ENCODE results near the gene TRMT6. TPM values are rescaled to one million over a fixed set of nuclear protein-coding genes. Genes with fewer than 3 reads are reported as not detected.

Gene TRMT6
- total and polyA plus RNA-seq, 3 donors from 2014 or later = 21.4 to 25.1 (median 24.0) TPM

DNA sequence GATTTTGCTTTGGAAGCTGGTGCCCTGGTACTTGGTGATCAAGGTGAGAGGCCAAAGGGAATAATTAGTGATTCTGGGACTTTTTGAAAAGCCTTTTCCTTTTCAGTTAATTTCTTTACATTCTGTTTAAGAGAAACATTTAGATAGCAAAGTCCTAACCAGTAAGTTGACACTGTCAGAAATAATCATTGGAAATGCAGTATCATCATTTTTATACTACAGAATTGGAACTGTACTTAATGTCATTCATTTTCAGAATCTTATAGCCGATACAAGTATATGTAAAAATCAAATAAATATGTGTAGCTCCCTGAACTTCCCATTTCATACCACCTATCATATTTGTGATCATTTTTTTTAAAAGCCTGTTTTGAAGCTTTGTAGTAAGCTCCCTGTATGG lies 27.6 kb upstream of the TRMT6 start:
- H3K9me3 ChIP-seq = no peaks in the 10 kb centered on the region
- 100% methylated on average over 1 of the region's 1 CpG for WGBS, 2 donors
- intact Hi-C loops (cut with DNase I; ENCODE audit: low total_unique reads) = no loop called here
- no peak overlapping the region for H3K4me3 ChIP-seq
- H3K27ac ChIP-seq = no peak overlapping the region
- TF ChIP-seq, protein P1, sequence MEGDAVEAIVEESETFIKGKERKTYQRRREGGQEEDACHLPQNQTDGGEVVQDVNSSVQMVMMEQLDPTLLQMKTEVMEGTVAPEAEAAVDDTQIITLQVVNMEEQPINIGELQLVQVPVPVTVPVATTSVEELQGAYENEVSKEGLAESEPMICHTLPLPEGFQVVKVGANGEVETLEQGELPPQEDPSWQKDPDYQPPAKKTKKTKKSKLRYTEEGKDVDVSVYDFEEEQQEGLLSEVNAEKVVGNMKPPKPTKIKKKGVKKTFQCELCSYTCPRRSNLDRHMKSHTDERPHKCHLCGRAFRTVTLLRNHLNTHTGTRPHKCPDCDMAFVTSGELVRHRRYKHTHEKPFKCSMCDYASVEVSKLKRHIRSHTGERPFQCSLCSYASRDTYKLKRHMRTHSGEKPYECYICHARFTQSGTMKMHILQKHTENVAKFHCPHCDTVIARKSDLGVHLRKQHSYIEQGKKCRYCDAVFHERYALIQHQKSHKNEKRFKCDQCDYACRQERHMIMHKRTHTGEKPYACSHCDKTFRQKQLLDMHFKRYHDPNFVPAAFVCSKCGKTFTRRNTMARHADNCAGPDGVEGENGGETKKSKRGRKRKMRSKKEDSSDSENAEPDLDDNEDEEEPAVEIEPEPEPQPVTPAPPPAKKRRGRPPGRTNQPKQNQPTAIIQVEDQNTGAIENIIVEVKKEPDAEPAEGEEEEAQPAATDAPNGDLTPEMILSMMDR (IDR thresholded peaks at IDR 0.05) = no peak
- no peak for TF ChIP-seq POLR2A (IDR thresholded peaks at IDR 0.05)
- H3K27me3 ChIP-seq = no peaks in the 10 kb centered on the region
- no peaks in the 10 kb centered on the region for H3K4me1 ChIP-seq
- H3K36me3 ChIP-seq (ENCODE audit: low read depth, missing control alignments) = no peaks in the 10 kb centered on the region
- no peak for DNase-seq

DNA sequence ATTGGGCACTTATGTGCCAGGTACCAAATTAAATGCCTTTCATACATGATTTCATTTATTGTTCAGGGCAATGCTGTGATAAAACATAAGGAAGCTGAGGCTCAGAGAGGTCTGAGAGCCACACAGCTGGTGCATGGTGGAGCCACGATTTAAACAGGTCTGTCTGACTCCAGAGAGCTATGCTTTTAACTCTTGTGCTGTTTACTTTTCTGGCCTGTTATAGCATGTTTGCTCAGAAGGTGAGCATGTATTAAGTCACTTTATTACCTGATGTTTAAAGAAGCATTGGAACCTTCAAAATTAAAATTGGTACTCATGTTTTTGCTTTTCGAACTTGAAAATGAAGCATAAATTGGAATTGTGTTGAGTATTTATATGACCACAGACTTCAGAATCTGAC lies 26.9 kb upstream of the TRMT6 start:
- WGBS, 2 donors = 90 to 92% methylated on average over 2 of the region's 2 CpGs
- no peaks in the 10 kb centered on the region for H3K9me3 ChIP-seq
- no peaks in the 10 kb centered on the region for H3K27me3 ChIP-seq
- H3K27ac ChIP-seq = no peak overlapping the region
- no peak overlapping the region for H3K4me3 ChIP-seq
- no peaks in the 10 kb centered on the region for H3K36me3 ChIP-seq (ENCODE audit: low read depth, missing control alignments)
- no peak for DNase-seq
- H3K4me1 ChIP-seq = no peaks in the 10 kb centered on the region
- intact Hi-C loops (cut with DNase I; ENCODE audit: low total_unique reads) = no loop called here
- TF ChIP-seq, protein P1 (IDR thresholded peaks at IDR 0.05) = no peak
- TF ChIP-seq POLR2A (IDR thresholded peaks at IDR 0.05) = no peak

DNA sequence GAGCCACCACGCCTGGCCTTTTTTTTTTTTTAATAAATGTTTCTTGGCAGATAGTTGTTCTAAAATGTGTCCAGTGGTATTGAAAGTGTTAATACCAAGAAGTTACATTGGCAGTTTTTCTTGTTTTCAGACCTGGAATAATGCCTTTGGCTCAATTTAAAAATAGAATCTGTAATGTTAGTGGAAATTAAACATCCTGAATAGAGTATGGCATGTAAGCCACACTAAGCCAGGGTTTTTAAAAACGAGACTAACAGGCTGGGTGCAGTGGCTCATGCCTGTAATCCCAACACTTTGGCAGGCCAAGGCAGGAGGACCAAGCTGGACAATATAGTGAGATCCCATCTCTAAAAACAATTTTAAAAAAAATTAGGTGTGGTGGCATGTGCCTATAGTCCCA lies 25.4 kb upstream of the TRMT6 start:
- Histone ChIP-seq H3K9me3 (no peaks in the 10 kb centered on the region), H3K27ac (no peak overlapping the region), H3K4me3 (no peak overlapping the region), H3K27me3 (no peaks in the 10 kb centered on the region), H3K4me1 (no peaks in the 10 kb centered on the region), H3K36me3 (ENCODE audit: low read depth, missing control alignments) (no peaks in the 10 kb centered on the region)
- TF ChIP-seq POLR2A (IDR thresholded peaks at IDR 0.05) = no peak
- TF ChIP-seq, protein P1 (IDR thresholded peaks at IDR 0.05) = no peak
- intact Hi-C loops (cut with DNase I; ENCODE audit: low total_unique reads) = no loop called here
- 68 to 80% methylated on average over 2 of the region's 2 CpGs for WGBS, 2 donors
- DNase-seq = no peak

DNA sequence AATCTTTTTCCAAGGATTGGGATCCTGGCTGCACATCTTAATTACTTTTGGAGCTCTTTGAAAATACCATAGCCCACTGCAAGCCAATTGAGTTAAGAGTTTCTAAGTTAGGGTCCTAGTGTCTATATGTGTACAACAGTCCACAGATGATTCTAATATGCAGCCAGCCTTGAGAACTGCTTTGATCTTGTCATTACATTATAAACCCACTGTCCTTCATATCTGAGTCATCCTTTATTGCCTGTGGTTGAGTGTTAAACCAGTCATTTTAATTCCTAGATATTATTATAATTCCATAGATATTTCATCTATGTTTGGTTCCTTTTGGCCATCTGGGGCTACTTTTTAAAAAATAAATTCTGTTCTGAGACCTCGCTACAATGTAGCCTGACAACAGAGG lies 24.2 kb upstream of the TRMT6 start:
- WGBS, 2 donors = 90 to 97% methylated on average over 1 of the region's 1 CpG
- intact Hi-C loops (cut with DNase I; ENCODE audit: low total_unique reads) = no loop called here
- TF ChIP-seq, protein P1 (IDR thresholded peaks at IDR 0.05) = no peak
- no peak for TF ChIP-seq POLR2A (IDR thresholded peaks at IDR 0.05)
- Histone ChIP-seq H3K36me3 (ENCODE audit: low read depth, missing control alignments) (no peaks in the 10 kb centered on the region), H3K27ac (no peak overlapping the region), H3K4me3 (no peak overlapping the region), H3K27me3 (no peaks in the 10 kb centered on the region), H3K9me3 (no peaks in the 10 kb centered on the region), H3K4me1 (no peaks in the 10 kb centered on the region)
- DNase-seq = no peak

DNA sequence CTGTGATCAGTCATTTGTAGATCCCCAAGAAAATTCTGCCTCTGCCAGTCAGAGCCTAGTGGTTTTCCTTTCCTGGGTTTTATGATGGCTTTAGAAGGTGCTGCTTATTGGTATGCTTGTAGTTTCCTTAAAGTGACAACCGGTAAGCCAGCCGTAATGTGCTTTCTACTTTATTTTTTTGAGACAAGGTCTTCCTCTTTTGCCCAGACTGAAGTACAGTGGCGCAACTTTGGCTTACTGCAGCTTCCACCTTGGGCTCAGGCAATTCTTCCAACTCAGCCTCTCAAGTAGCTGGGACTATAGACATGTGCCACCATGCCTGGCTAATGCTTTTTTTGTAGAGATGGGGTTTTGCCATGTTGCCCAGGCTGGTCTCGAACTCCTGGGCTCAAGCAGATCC lies 23.6 kb upstream of the TRMT6 start:
- TF ChIP-seq, protein P1 (IDR thresholded peaks at IDR 0.05) = no peak
- TF ChIP-seq POLR2A (IDR thresholded peaks at IDR 0.05) = no peak
- Histone ChIP-seq H3K4me1 (no peaks in the 10 kb centered on the region), H3K9me3 (no peaks in the 10 kb centered on the region), H3K27me3 (no peaks in the 10 kb centered on the region), H3K4me3 (no peak overlapping the region), H3K27ac (no peak overlapping the region), H3K36me3 (ENCODE audit: low read depth, missing control alignments) (no peaks in the 10 kb centered on the region)
- 85 to 99% methylated on average over 4 of the region's 4 CpGs for WGBS, 2 donors
- no peak for DNase-seq
- intact Hi-C loops (cut with DNase I; ENCODE audit: low total_unique reads) = no loop called here
